Naive thymus-derived CD8-positive, alpha-beta T cell (primary cell): ENCODE results near the gene SH2D2A. TPM values are rescaled to one million over a fixed set of nuclear protein-coding genes. Genes with fewer than 3 reads are reported as not detected.

Source experiments
- ATAC-seq, 2 donors: fragments of 150-1000 bp; cut with Tn5 transposase in 1 of 2; sonication (Bioruptor Pico), chemical (Tn5 transposase) in 1 of 2; 1 replicate in 1 of 2; 2 replicates in 1 of 2; pipeline ENCODE4 v1.10.0; 2021; ENCODE audit warnings: mild to moderate bottlenecking in 2 of 2, moderate library complexity in 2 of 2
- POLR2A ChIA-PET: fragments of 350-600 bp; sonication (Branson Sonifier 250); formaldehyde crosslinking; loops from one replicate; lab custom pipeline; 2021; ENCODE audit warnings: antibody characterized with exemption; lab: Charles Lee
- DNase-seq, 10 donors: peaks; one replicate each; pipeline versions ENCODE4 v3.0.0 to v3.0.0-alpha.2; 2020 to 2022
- H3K27ac Mint-ChIP-seq, 10 donors: one replicate each; pipeline ENCODE4 v1.8.0; 2020 to 2022; ENCODE audit warnings: mild to moderate bottlenecking in 10 of 10, mixed read lengths in 10 of 10, moderate library complexity in 4 of 10, inconsistent platforms in 1 of 10
- H3K27me3 Mint-ChIP-seq, 5 donors: one replicate each; pipeline ENCODE4 v1.8.0; 2021 to 2022; ENCODE audit warnings: mixed read lengths in 5 of 5
- H3K36me3 Mint-ChIP-seq, 3 donors: one replicate each; pipeline ENCODE4 v1.8.0; 2020 to 2022; ENCODE audit warnings: mixed read lengths in 3 of 3, mild to moderate bottlenecking in 2 of 3, inconsistent platforms in 1 of 3
- H3K4me1 Mint-ChIP-seq, 4 donors: one replicate each; pipeline ENCODE4 v1.8.0; 2021 to 2022; ENCODE audit warnings: mixed read lengths in 4 of 4
- H3K4me3 Mint-ChIP-seq, 10 donors: one replicate each; pipeline ENCODE4 v1.8.0; 2020 to 2022; ENCODE audit warnings: mild to moderate bottlenecking in 10 of 10, mixed read lengths in 10 of 10, moderate library complexity in 6 of 10, inconsistent platforms in 1 of 10
- H3K9me3 Mint-ChIP-seq, 9 donors: one replicate each; pipeline ENCODE4 v1.8.0; 2020 to 2022; ENCODE audit warnings: mixed read lengths in 9 of 9, mild to moderate bottlenecking in 3 of 9, inconsistent platforms in 1 of 9, moderate library complexity in 1 of 9
- polyA plus RNA-seq, 3 donors: library from polyadenylated mRNA; unstranded; fragments of 300-500 nt; fragmentation: Illumina TruSeq; gene quantifications; one replicate each; pipeline ENCODE4 v1.2.3, GENCODE V29; 2021
- total RNA-seq, 8 experiments: library from RNA in 2 of 8; stranded (reverse) in 2 of 8; gene quantifications; one replicate each; pipeline ENCODE4 v1.2.3 and lab custom pipeline; 2021 to 2026

SH2D2A gene
- total RNA-seq (10 to 100 TPM; 24.3 to 24.7 TPM), polyA plus RNA-seq (10 to 100 TPM; 23.6 to 31.5 (median 25.6) TPM), total RNA-seq (lab: John Stamatoyannopoulos, UW) (13.7 to 114 (median 33.6) reads per million in 6 experiments)

DNA sequence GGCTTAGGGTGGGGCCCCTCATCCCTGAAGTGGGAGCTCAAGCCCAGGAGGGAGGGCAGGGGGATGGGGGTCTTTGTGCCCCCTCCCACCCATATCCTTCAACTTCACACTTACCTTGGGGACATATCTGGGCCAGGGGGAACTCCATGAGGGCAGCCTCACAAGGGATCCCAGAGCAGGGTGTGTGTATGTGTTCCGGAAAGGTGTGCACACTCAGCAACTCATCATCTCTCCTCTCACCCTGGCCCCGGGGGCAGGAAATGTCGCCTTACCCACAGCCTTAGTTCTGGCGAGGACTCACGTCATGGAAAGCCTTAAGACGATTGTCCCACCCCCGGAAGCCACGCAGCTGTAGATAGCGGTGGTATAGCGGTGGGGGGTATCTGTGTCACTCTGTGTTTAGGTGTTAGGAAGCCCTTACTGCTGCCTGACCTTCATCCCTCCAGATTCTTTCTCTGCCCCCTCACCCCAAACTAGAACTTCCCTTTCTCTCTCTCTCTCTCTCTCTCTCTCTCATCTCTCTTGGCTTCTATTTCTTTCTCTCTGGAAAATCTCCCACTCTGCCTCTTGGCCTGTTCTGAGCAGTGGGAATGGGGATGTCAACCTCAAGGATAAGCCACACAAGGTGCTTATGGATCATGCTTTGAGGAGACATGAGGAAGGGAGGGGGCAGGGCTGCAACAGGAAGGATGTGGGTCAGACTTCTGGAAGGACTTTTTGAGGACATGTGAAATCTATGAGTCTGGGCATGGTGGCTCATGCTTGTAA, at the start of gene SH2D2A:
SH2D2A (minus strand) TSS at position 288 of the 768 bp plus-strand sequence; CDS start at position 148, 140 bp downstream.
- ATAC-seq = peak; percentile 86 to 90
- peaks cover 35 to 63% (median 56%) of the 10 kb centered on the region in 4 donors for H3K4me1 Mint-ChIP-seq
- H3K4me3 Mint-ChIP-seq = peak within 1 kb of the TSS; percentile 79 to 94 (median 90)
- POLR2A ChIA-PET = interaction anchor here (0.7 to 2.0 kb wide), 5 partner anchors 44 to 572 kb away, joined by 3 to 11 read pairs (median 3); partner anchors contain the start of genes HDGF, ISG20L2 and METTL25B
- H3K27ac Mint-ChIP-seq = peak within 1 kb of the TSS; percentile 95 to 100 (median 98)
- DNase-seq = peak; percentile 84 to 99 (median 96)
- H3K9me3 Mint-ChIP-seq = no peaks in the 10 kb centered on the region
- peaks cover 0 to 15% (median 8%) of the 10 kb centered on the region in 3 donors for H3K36me3 Mint-ChIP-seq
- H3K27me3 Mint-ChIP-seq = peaks cover 0 to 8% (median 0%) of the 10 kb centered on the region in 5 donors

DNA sequence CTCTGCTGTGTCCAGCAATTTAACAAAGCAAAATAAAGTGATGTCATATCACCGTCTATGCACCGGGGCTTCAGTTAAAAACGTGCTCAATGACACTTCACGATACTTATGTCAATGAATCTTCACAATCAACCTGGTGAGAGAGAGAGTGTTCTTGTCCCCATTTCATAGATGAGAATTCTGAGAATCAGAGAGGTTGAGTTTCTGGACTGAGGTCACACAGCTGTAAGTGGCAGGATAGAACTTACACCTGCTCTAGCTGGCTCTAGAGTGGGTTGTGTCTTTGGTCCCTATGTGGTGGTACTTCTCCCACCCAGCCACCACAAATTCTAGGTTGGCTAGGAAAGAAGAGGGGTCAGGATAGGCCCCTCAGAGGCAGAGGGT, 49.2 kb upstream of the SH2D2A start:
- no peak for ATAC-seq
- Mint-ChIP-seq H3K27ac (peak overlapping the region in 1 of 10 donors; percentile 10), H3K4me3 (peak overlapping the region in 1 of 10 donors; percentile 21), H3K27me3 (peaks cover 21 to 76% (median 42%) of the 10 kb centered on the region in 5 donors), H3K4me1 (peaks cover 8 to 26% (median 25%) of the 10 kb centered on the region in 4 donors), H3K36me3 (no peaks in the 10 kb centered on the region), H3K9me3 (no peaks in the 10 kb centered on the region)
- POLR2A ChIA-PET = no interaction called here
- no peak for DNase-seq

DNA sequence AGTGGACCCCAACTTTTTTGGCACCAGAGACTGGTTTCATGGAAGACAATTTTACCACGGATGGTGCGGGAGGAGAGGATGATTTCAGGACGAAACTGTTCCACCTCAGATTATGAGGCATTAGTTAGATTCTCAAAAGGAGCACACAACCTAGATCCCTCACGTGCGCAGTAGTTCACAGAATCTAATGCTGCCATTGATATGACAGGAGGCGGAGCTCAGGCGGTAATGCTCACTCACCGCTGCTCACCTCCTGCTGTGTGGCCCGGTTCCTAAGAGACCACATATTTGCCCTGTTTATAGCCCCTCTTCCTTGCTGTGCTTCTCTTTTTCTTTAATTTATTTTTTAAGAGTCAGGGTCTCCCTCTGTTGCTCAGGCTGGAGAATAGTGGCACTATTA, 48.6 kb upstream of the SH2D2A start:
- Mint-ChIP-seq H3K9me3 (no peaks in the 10 kb centered on the region), H3K27me3 (peaks cover 22 to 81% (median 44%) of the 10 kb centered on the region in 5 donors), H3K4me3 (peak overlapping the region in 3 of 10 donors; percentile 3 to 56 (median 21)), H3K27ac (peak overlapping the region in 1 of 10 donors; percentile 43), H3K4me1 (peaks cover 11 to 30% (median 27%) of the 10 kb centered on the region in 4 donors), H3K36me3 (no peaks in the 10 kb centered on the region)
- POLR2A ChIA-PET = no interaction called here
- no peak for DNase-seq
- ATAC-seq = no peak

- peak overlapping the region in 1 of 10 donors; percentile 56 for H3K4me3 Mint-ChIP-seq
- H3K4me1 Mint-ChIP-seq = peaks cover 13 to 35% (median 30%) of the 10 kb centered on the region in 4 donors
- DNase-seq (no peak), ATAC-seq (no peak)
- peaks cover 23 to 83% (median 47%) of the 10 kb centered on the region in 5 donors for H3K27me3 Mint-ChIP-seq
- H3K27ac Mint-ChIP-seq = no peak overlapping the region
- POLR2A ChIA-PET = no interaction called here
- H3K36me3 Mint-ChIP-seq = no peaks in the 10 kb centered on the region
- H3K9me3 Mint-ChIP-seq = no peaks in the 10 kb centered on the region
Observed at GRCh38 chr1:156864796-156865195, 48.1 kb upstream of the SH2D2A start.

GRCh38 chr1:156863631-156864030, 47.0 kb upstream of the SH2D2A start:
- H3K4me3 Mint-ChIP-seq = no peak overlapping the region
- no peaks in the 10 kb centered on the region for H3K36me3 Mint-ChIP-seq
- POLR2A ChIA-PET = no interaction called here
- no peaks in the 10 kb centered on the region for H3K9me3 Mint-ChIP-seq
- peaks cover 23 to 83% (median 49%) of the 10 kb centered on the region in 5 donors for H3K27me3 Mint-ChIP-seq
- DNase-seq (no peak), ATAC-seq (no peak)
- H3K27ac Mint-ChIP-seq = peak overlapping the region in 2 of 10 donors; percentile 39 to 47
- H3K4me1 Mint-ChIP-seq = peaks cover 14 to 42% (median 36%) of the 10 kb centered on the region in 4 donors

- peaks cover 23 to 86% (median 54%) of the 10 kb centered on the region in 5 donors for H3K27me3 Mint-ChIP-seq
- DNase-seq (no peak), ATAC-seq (no peak)
- H3K36me3 Mint-ChIP-seq = no peaks in the 10 kb centered on the region
- POLR2A ChIA-PET = no interaction called here
- H3K4me3 Mint-ChIP-seq = peak overlapping the region in 2 of 10 donors; percentile 38 to 50
- no peaks in the 10 kb centered on the region for H3K9me3 Mint-ChIP-seq
- H3K4me1 Mint-ChIP-seq = peaks cover 14 to 47% (median 39%) of the 10 kb centered on the region in 4 donors
- peak overlapping the region in 2 of 10 donors; percentile 39 to 47 for H3K27ac Mint-ChIP-seq
Observed at GRCh38 chr1:156862997-156863599, 46.5 kb upstream of the SH2D2A start.

- Mint-ChIP-seq H3K9me3 (no peaks in the 10 kb centered on the region), H3K4me1 (peaks cover 14 to 47% (median 39%) of the 10 kb centered on the region in 4 donors)
- POLR2A ChIA-PET = no interaction called here
Observed at GRCh38 chr1:156862584-156862983, 45.9 kb upstream of the SH2D2A start.

GRCh38 chr1:156860628-156861423, 44.2 kb upstream of the SH2D2A start, which contains the start of gene NTRK1:
TSS of gene NTRK1 (plus strand) at chr1:156860865. CDS start at chr1:156860935, 70 bp downstream.
- peak within 1 kb of the TSS in 5 of 10 donors; percentile 45 to 71 (median 67) for H3K27ac Mint-ChIP-seq
- peaks cover 14 to 43% (median 32%) of the 10 kb centered on the region in 4 donors for H3K4me1 Mint-ChIP-seq
- POLR2A ChIA-PET = interaction anchor here (0.6 to 3.0 kb wide), 9 partner anchors 12 to 171 kb away, joined by 3 to 13 read pairs (median 3); partner anchors contain the start of genes HDGF and PRCC

More at GRCh38 chr1:156862584-156862983, 45.9 kb upstream of the SH2D2A start:
- Mint-ChIP-seq H3K27me3 (peaks cover 23 to 86% (median 55%) of the 10 kb centered on the region in 5 donors), H3K36me3 (no peaks in the 10 kb centered on the region), H3K27ac (no peak overlapping the region), H3K4me3 (no peak overlapping the region)
- DNase-seq (no peak), ATAC-seq (no peak)

GRCh38 chr1:156860113-156860627, 43.5 kb upstream of the SH2D2A start:
- Mint-ChIP-seq H3K36me3 (no peaks in the 10 kb centered on the region), H3K4me3 (peak overlapping the region; percentile 72 to 92 (median 83)), H3K27ac (peak overlapping the region in 5 of 10 donors; percentile 14 to 69 (median 64)), H3K9me3 (no peaks in the 10 kb centered on the region), H3K27me3 (peaks cover 21 to 69% (median 43%) of the 10 kb centered on the region in 5 donors), H3K4me1 (peaks cover 11 to 37% (median 28%) of the 10 kb centered on the region in 4 donors)
- ATAC-seq (peak; percentile 65 to 69), DNase-seq (peak; percentile 27 to 69 (median 56))
- POLR2A ChIA-PET = interaction anchor here (0.6 to 3.0 kb wide), 8 partner anchors 11 to 134 kb away, joined by 3 to 13 read pairs (median 4); partner anchors contain the start of gene HDGF

More at GRCh38 chr1:156860628-156861423, 44.2 kb upstream of the SH2D2A start, which contains the start of gene NTRK1:
- Mint-ChIP-seq H3K27me3 (peaks cover 22 to 76% (median 50%) of the 10 kb centered on the region in 5 donors), H3K9me3 (no peaks in the 10 kb centered on the region), H3K36me3 (no peaks in the 10 kb centered on the region), H3K4me3 (peak within 1 kb of the TSS; percentile 72 to 92 (median 83))
- DNase-seq (peak; percentile 37 to 74 (median 48)), ATAC-seq (peak; percentile 82 to 86)

DNA sequence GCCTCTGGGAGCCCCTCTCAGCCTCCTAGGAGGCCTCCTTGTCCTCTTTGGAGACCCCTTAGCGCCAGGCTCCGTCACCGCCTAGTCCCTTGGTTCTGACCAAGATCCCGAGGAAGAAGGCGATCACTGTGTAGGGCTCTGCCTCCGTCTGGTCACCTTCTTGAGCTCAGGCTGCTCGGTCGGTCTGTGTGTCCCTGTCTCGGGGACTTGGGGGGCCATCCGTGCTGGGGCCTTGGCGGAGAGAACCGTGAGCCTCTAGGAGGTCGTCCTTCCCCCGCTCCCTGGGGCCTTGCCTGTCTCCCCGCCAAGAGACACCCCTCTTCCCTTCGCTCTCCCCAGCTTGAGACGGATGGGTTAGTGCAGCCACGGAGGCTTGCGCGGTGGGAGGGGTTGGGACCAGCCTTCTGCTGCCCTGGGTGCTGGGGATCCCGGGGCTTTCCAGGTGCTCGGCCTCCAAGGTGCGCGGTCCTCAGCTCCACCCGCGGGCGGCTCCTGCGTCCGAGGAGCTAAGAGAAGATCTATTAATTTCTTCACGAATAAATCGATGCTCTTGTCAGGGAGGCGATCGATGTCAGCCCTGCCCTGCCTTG, 43.0 kb upstream of the SH2D2A start:
- peak in 4 of 10 donors; percentile 5 to 29 (median 22) for DNase-seq
- Mint-ChIP-seq H3K9me3 (no peaks in the 10 kb centered on the region), H3K4me3 (peak overlapping the region; percentile 72 to 92 (median 83)), H3K27me3 (peaks cover 21 to 64% (median 40%) of the 10 kb centered on the region in 5 donors), H3K27ac (peak overlapping the region in 1 of 10 donors; percentile 71), H3K36me3 (no peaks in the 10 kb centered on the region), H3K4me1 (peaks cover 11 to 37% (median 28%) of the 10 kb centered on the region in 4 donors)
- POLR2A ChIA-PET = interaction anchor here (0.6 to 3.0 kb wide), 7 partner anchors 11 to 134 kb away, joined by 3 to 13 read pairs (median 5); partner anchors contain the start of gene HDGF
- ATAC-seq = peak; percentile 31 to 35
